GM19023 (cell line): Measurements from ENCODE around the gene USP4.
"Not testable (repeated sequence)": the region's sequence is repeated elsewhere in the genome, so short reads cannot be mapped to it uniquely, and the experiment has no call there.

Source experiments
- ATAC-seq: cut with Tn5 transposase; IDR thresholded peaks from one replicate; pipeline ENCODE4 v1.9.1; 2021; ENCODE audit warnings: mild to moderate bottlenecking, moderate library complexity; ENCODE audit not compliant: unreplicated experiment

Gene USP4

DNA sequence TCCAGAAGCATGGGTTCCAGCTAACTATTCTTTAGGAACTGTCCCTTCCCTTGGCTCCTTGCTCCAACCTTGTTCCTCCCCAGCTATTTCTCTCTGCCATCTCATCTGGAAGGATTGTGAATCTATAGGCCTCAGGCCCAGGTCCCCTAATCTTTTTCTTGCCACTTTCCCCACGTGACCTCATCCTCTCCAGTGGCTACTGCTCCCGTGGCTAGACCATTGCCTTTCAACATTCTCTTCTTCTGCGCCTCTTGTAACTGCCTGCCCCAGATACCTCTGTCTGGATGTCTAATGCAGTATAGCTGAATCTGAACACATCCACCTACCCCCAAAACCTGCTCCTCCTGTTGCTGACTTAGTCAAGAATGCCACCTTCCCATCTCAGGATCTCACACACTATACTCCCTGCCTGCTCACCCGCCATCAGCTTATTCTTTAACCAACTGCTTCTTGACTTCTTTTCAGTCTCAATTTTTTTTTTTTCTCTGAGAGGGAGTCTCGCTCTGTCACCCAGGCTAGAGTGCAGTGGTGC lies 13.1 kb upstream of the USP4 start:
- no peak for ATAC-seq

DNA sequence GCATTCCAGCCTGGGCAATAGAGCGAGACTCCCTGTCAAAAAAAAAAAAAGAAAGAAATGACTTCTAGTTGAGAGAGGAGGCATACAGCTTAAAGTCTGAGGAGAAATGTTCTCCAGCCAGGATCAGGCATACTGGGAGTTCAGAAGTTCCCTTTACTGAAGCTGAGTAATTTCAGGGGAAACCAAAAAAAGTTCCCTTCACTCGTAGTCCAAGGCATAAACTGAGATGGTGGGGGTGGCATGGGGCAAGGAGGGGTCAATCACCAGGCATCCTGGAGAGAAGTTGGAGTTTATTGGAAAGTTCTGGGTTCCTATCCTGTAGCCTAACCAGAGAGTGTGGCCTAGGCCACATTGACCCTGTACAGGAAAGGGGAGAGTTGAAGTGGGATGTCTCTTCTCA lies 12.4 kb upstream of the USP4 start:
- ATAC-seq = no peak

DNA sequence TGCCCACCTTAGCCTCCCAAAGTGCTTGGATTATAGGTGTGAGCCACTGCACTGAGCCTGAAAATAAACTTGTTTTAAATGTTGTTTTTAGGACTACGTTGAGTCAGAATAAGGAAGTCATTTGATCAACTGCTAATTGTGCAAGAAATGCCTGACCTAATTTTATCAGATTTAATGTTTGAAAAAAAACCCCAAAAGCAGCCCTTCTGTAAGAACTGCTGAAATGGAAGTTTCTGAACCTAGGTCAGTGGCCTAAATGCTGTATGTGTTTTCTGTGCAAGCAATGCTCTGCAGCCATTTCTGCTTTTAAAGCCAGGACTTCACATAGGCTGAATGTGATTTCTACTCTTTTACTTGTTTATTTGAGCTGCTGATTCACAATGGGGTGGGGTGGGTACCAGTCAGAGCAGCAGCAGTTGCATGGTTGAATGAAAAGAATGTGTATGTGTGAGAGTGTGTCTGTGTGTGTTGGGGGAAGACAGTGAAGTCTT lies 11.7 kb upstream of the USP4 start:
- no peak for ATAC-seq

DNA sequence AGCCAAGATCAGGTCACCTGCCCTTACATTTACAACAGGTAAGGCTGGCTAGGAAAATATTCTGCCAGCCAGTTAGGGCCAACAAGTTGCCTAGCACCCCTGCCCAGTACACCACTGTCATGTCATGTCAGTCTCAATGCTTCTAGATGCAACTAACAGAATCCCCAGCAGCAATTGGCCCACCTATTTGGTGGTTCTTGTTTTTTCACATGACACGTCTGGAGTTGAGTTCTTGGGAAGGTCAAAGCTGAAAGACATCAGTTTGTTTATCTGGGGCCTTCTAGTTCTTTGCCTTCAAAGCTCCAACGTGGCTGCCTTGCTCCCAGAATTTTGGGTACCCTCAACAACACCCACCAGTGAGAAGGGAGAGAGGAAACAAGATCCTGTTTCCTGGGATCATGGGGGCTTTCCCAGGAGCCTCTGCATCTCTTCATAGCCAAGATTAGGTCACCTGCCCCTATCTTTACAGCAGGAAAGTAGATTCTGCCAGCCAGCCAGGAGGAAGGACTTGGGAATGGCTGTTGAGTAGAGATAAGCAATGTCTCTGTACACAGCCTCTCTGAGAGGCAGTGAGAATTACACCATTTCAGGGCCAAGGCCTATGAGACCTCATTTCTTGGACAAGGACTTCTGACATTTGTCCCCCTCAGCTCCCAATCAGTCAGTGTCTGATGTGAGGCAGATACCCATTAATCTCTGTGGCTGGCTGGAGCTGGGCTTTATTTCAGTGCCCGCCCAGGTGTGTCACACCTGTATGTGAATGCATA lies 9.7 kb upstream of the USP4 start:
- ATAC-seq = no peak

DNA sequence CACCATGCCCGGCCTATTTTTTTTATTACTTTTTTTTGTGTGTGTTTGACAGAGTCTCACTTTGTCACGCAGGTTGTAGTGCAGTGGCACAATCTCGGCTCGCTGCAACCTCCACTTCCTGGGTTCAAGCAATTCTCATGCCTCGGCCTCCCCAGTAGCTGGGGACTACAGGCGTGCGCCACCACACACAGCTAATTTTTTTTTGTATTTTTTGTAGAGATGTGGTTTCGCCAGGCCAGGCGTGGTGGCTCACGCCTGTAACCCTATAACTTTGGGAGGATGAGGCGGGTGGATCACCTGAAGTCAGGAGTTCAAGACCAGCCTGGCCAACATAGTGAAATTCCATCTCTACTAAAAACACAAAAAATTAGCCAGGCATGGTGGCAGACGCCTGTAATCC lies 8.5 kb upstream of the USP4 start:
- ATAC-seq = not testable (repeated sequence)

DNA sequence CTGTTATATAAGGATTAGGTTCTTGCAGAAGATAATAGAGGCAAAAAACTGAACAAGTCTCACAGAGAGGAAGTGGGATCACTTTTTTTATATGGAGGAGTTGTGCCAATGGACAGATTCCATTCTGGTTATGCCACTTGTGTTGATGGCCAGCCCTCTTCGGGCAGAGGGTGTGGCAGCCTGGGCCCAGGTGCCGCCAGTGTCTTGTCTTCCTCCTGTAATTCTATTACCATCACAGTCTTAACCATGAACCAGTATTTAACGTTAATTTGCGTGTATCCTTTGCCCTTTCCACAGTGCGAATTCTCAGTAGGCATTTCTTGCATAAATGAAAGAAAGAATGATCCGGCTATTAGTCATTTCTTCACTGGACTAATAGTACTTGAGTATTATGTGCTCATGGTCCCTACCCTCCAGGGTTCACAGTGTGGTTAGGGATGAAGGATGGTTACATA lies 7.0 kb upstream of the USP4 start:
- ATAC-seq = no peak

DNA sequence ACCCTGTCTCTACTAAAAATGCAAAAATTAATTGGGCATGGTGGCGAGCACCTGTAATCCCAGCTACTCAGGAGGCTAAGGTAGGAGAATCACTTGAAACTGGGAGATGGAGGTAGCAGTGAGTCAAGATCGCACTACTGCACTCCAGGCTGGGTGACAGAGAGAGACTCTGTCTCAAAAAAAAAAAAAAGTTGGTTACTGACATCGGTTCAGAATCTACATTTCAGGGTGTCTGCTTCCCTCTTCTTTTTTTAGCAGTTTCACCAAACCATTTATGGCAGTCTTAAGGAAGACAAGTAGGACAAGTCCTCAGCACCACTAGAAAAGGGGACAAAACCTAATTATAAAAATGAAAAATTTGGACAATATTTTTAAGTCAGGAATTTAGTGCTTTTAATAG lies 3.3 kb upstream of the USP4 start:
- ATAC-seq = no peak

DNA sequence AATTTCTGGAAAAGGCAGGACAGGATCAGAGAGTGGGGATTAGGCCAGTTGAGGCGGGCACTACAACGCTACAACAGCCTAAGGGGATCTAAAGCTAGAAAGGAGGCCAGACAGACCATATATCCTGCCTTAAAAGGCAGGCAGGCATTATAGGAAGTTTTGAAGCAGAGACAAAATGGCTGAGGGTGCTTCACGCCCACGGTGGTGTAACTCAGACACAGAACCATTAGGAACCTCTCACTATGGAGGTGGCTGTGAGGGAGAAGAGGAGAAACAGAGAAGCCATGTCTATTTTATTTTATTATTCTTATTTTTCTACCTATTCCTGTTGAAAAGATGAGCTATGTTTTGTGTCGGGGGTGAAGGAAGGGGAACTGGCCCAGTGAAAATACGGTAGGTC lies 2.1 kb upstream of the USP4 start:
- ATAC-seq = no peak

DNA sequence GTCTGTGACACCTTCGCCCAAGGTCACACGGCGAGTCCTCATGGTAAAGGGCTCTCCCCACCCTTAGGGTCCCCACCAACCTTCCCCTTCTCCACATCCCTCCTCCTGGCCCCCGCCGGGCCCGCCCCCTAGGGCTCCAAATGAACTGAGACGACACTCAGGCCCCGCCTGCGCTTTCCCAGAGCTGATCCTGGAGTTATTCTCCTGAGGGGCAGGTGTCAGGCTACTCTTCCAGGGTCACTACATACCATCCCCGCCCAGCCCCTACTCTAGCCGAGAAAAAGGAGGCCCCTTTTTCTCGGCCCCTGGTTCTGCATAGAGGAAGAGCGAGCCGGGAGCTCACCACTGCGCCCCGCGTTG lies 292 bp downstream of the USP4 start:
- ATAC-seq = no peak

DNA sequence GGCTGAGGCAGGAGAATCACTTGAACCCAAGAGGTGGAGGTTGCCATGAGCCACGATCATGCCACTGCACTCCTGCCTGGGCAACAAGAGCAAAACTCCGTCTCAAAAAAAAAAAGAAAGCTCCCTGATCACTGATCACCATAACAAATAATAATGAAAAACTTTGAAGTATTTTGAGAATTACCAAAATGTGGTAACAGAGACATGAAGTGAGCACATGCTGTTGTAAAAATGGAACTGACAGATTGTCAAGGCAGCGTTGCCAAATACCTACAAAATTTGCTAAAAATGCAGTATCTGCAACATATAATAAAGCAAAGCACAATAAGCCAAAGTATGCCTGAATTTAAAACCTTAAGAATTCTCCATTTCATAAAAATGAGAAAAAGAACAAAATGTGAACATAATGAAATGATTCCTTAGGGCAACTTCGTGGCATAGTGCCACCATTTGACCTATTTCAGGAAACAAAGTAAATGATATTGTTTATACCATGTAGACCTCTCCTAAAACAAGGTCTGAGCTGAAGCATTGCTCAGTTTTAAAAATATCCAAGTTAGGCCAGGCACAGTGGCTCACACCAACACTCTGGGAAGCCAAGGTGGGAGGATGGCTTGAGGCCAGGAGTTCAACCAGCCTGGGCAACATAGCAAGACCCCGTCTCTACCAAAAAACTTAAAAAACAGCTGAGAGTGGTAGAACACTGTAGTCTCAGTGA lies 5.8 kb downstream of the USP4 start:
- no peak for ATAC-seq

DNA sequence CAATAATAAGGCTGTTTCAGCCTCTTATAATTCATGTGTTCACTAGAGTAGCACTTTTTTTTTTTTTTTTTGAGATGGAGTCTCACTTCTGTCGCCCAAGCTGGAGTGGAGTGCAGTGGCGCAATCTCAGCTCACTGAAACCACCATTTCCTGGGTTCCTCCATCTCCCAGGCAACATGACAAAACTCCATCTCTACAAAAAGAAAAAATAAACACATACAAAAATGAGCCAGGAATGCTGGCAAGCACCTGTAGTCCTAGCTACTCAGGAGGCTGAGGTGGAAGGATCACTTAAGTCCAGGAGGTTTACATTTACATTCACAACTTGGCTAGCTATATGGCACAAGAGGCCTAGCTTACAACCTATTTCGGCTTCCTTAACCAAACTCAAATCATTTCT lies 6.8 kb downstream of the USP4 start:
- ATAC-seq = no peak

DNA sequence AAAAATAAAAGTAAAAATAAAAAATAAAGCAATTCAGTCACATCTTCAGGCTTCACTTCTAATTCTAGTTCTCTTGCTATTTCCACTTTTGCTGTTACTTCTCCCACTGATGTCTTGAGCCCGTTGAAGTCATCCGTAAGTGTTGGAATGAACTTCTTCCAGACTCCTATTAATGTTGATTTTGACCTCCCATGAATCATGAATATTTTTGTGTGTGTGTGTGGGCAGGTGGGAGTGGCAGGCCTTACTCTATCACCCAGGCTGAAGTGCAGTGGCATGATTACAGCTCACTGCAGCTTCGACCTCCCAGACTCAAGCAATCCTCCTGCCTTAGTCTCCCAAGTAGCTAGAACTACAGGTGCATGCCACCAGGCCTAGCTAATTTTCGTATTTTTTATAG lies 10.7 kb downstream of the USP4 start:
- ATAC-seq = no peak

DNA sequence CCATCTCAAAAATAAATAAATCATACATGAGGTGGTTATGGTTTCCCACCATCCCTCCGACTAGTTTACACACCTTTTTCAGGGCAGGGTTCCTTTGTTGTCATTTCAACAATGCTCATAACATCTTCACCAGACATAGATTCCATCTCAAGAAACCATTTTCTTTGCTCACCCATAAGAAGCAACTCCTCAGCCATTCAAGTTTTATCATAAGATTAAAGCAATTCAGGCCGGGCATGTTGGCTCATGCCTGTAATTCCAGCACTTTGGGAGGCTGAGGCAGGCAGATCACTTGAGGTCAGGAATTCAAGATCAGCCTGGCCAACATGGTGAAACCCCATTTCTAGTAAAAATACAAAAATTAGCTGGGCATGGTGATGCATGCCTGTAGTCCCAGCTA lies 11.5 kb downstream of the USP4 start:
- not testable (repeated sequence) for ATAC-seq

DNA sequence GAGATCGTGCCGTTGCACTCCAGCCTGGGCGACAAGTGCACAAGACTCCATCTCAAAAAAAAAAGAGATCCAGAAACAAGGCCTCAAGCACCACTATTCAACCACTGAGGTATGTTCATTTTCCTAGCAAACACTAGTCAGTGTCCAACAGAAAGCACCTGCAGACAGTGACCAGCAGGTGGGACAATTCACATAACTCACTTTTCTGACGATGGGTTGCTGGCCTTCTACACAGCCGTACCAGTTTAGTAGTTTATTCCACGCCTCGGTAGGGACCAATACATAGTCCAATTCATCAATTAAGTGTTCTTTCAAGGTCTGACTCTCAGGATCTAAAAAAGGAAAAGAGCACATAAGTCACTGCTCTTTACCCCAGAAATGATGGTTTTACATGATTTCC lies 12.4 kb downstream of the USP4 start:
- no peak for ATAC-seq

DNA sequence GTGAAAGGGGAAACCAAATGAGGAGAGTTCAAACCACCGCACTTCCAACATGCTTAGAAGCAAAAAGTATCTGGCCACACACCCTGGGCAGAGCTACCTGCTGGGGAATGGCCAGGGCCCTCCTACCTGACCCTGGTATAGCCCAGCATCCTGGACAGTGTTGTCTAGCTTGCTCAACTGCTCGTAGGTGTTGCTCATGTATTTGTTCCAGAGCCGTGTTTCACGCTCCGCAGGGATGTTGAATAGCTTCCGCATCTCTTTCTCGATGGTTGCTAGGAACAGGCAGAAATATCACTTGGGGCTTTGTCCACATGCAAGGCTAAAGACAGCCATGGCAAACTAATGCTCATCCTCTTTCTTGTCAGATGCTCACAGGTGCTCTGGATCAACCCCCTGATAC lies 15.1 kb downstream of the USP4 start:
- ATAC-seq = no peak

DNA sequence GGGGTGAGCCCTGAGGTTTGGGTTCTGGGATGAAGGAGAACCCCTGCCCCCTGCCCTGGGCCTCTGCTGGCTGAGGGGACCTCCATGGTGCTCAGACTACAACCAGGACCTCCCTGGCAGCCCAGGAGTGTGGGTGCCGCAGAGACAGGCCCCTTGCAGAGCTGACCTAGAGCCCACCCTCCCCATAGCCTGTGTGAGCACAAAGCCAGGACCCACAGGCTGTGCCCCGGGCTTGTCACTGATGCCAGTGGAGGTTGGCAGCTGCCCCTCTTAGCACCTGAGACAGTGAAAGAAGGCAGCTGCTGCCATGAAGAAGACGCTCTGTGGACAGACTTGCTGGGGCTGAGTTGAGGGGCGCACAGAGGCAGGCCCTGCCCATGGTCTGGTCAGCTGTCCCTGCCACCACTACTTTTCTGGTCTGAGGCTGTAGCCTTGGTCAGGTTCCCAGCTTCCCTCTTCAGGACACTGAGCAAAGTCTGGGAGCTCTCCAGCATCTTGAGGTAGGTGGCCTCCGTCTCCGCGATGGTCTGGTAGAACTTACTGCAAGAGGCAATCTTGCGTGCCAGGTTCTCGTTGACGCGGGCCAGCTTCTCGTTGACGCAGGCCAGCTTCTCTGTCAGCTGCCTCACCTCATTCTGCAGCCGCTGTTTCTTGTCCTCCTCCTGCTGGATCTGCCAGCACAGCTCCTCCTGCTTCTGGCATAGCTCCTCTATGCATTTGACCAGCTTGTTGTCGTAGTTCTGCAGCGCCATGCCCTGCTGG lies 23.0 kb downstream of the USP4 start:
- no peak for ATAC-seq

DNA sequence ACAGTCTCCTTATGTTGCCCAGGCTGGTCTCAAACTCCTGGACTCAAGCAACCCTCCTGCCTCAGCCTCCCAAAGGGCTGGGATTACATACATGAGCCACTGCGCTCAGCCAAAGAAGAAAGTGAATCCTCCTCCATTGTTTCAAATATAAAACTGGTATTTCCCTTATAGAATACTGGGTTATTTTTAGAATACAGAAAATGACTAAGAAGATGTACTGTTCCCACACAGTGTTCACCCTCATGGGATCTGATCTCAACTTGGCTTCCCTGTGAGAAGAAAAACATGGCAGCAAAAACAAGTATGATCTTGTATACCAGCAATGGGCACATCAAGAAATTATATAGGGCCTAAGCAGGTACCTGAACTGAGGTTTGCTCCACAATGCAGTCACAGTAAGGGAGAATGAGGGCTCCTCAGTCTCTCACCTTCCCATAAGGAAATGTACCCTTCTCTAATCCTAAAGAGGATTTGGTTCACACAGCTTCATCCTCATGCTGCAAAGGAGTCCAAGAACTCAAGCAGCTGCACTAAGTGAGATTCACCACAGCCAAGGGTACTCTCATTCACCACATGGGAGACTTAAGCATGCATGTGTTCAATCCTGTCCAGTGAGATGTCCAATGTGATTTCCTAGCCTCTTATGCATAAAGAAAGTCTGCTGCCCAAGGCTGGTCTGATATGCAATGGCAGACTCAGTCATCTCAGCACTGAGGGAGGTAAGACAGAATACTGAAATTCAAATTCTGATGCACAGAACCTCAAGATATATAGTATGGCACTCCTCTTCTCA lies 25.8 kb downstream of the USP4 start:
- ATAC-seq = no peak

DNA sequence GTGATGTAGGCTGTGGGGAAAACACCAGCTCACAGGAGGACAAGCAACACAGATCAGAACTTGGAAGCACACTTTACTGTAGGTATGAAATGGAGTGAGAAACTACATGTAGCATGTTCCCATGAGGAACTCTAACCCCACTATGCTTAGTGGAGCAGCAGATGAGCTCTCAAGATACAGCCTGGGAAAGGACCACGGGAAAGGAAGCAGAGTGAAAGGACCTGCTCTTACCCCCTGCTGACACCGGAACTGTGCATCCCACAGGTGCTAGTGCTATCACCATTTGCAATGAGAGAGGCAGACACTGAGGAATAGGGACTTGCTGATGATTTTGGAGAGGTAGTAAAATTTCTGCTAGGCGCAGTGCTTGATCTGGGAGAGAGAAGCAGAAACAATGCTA lies 28.6 kb downstream of the USP4 start:
- ATAC-seq = no peak

DNA sequence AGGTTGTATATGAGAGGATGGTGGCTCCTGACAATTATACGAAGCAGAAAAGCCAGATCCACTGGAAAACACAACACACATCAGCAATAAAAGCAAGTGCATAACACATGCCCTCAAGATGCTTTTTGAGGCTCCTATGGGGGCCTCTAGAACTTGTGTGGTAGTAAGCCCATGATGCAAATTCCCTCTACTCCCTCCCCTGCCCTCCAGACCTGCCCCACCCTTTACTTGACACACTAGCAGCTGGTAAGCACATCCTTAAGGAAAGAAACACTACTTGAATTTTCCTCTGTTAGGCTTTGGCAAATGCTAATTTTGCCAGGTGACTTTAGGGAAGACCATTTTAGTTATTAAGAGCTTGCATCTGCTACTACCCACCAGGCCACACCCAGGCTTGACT lies 29.2 kb downstream of the USP4 start:
- ATAC-seq = no peak

DNA sequence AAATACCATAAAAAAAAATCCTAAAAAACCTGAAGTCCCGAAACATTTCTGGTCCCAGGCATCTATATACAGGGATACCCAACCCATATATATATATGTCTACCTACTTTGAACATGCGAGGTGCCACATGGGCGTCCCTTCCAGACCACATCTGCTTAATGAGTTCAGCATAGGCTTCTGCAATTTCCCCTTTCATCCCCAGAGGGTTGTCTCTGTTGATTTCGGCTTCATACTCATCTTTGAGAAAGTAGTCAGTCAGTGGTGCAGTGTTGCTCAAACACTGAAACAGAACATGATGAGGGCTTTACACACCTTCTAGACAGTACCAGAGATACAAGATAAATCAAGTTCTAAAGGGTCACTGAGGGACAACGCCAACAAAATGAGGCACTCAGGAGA lies 34.2 kb downstream of the USP4 start:
- no peak for ATAC-seq

DNA sequence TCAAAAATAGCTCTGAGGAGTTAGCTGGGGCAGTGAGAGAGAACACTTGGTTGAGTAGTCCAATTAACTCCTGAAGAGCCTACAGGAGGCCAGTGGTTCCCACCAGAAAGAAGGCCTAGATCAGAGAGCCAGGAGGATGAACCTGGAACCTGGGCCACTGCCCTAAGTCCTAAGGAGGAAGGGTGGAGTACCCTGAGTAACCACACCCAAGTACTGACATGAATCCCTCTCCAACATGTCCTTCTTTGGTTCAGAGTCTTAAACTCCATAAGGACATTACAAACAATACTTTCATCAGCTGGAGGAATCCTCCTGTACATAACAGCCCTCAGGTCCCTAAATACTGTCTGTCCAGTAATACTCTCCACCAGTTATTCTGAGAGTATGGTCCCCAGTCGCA lies 37.2 kb downstream of the USP4 start:
- no peak for ATAC-seq
